GM12878 (cell line): ENCODE data around the gene HHIPL1. TPM values are rescaled to one million over a fixed set of nuclear protein-coding genes. Genes with fewer than 3 reads are reported as not detected.

Source experiments
- ATAC-seq: fragments of 200-7000 bp; cut with Tn5 transposase; 3 replicates; pipeline ENCODE4 v1.9.1; 2020; ENCODE audit warnings: mild to moderate bottlenecking, moderate library complexity
- BruUV-seq: library from RNA; stranded (reverse); fragments of 400-500 nt; replicated peaks from 2 replicates; lab custom pipeline; 2021; lab: Mats Ljungman, UMichigan
- CTCF ChIA-PET: fragments of 300-600 bp; sonication (Branson Sonifier 250); formaldehyde crosslinking; extraction: SDS; loops from one replicate; lab custom pipeline; 2021; ENCODE audit warnings: inconsistent platforms; lab: Yijun Ruan, JAX
- POLR2A ChIA-PET: fragments of 350-600 bp; formaldehyde crosslinking; extraction: SDS; loops from one replicate; lab custom pipeline; 2021; ENCODE audit warnings: inconsistent platforms; lab: Charles Lee
- RAD21 ChIA-PET: fragments of 300-600 bp; sonication (Branson Sonifier 250); formaldehyde crosslinking; loops from one replicate; lab custom pipeline; 2023; ENCODE audit warnings: antibody characterized with exemption; ENCODE audit not compliant: unreplicated experiment; lab: Charles Lee
- SMC1A ChIA-PET: fragments of 300-600 bp; sonication (Branson Sonifier 250); formaldehyde crosslinking; loops from one replicate; lab custom pipeline; 2023; ENCODE audit not compliant: unreplicated experiment, uncharacterized antibody; lab: Charles Lee
- DNase-seq: peaks from one replicate; pipeline ENCODE4 v3.0.0-alpha.2; 2011; ENCODE audit warnings: low read depth, low spot score
- FAIRE-seq: peaks from 3 replicates; lab custom pipeline; 2011; peaks lifted over from hg19 to GRCh38; lab: Jason Lieb, UNC
- H2AFZ ChIP-seq: 2 replicates; pipeline ENCODE4 v1.6.0; 2011; ENCODE audit warnings: low read depth, low read length, control low read depth; ENCODE audit not compliant: control insufficient read depth
- H3K27ac ChIP-seq: 2 replicates; pipeline ENCODE4 v1.5.1; 2011; ENCODE audit warnings: control low read depth; ENCODE audit not compliant: control insufficient read depth, insufficient read depth
- H3K27me3 ChIP-seq, 2 experiments: replicated peaks in 1 of 2; 2 replicates each; pipeline versions ENCODE4 v1.6.0 to v1.6.1; 2011; ENCODE audit warnings: low read length in 1 of 2; ENCODE audit not compliant: control insufficient read depth in 2 of 2, insufficient read depth in 2 of 2
- H3K36me3 ChIP-seq, 2 experiments: 2 replicates each; pipeline ENCODE4 v1.5.1; 2011; ENCODE audit warnings: low read length in 1 of 2; ENCODE audit not compliant: control insufficient read depth in 2 of 2, insufficient read depth in 2 of 2
- H3K4me1 ChIP-seq: 2 replicates; pipeline ENCODE4 v1.6.1; 2011; ENCODE audit warnings: mild to moderate bottlenecking, low read length, moderate library complexity, mixed read lengths; ENCODE audit not compliant: control insufficient read depth, insufficient read depth
- H3K4me2 ChIP-seq: 2 replicates; pipeline ENCODE4 v1.6.0; 2011; ENCODE audit warnings: control low read depth; ENCODE audit not compliant: control insufficient read depth, insufficient read depth
- H3K4me3 ChIP-seq: fragments of 200-600 bp; sonication (generic); 2 replicates; pipeline ENCODE4 v1.5.1; 2016
- H3K79me2 ChIP-seq: 2 replicates; pipeline ENCODE4 v1.6.0; 2011; ENCODE audit warnings: low read length; ENCODE audit not compliant: control insufficient read depth, insufficient read depth
- H3K9ac ChIP-seq: 2 replicates; pipeline ENCODE4 v1.8.0; 2011; ENCODE audit warnings: low read length, control low read depth, mixed read lengths; ENCODE audit not compliant: control insufficient read depth, insufficient read depth
- H3K9me3 ChIP-seq: replicated peaks from 3 replicates; pipeline ENCODE4 v1.5.1; 2011; ENCODE audit warnings: mild to moderate bottlenecking, low read length; ENCODE audit not compliant: control insufficient read depth, insufficient read depth
- H4K20me1 ChIP-seq: 2 replicates; pipeline ENCODE4 v1.6.0; 2011; ENCODE audit not compliant: control insufficient read depth, insufficient read depth
- ASH2L ChIP-seq: fragments of 300-600, 200-600 bp; sonication (generic); IDR thresholded peaks from 2 replicates; pipeline ENCODE4 v1.6.1; 2017; ENCODE audit warnings: low read depth, mild to moderate bottlenecking, borderline replicate concordance
- ATF7 ChIP-seq: fragments of 450-650 bp; IDR thresholded peaks from 2 replicates; pipeline ENCODE4 v1.6.1; 2016; ENCODE audit warnings: low read depth, mild to moderate bottlenecking
- CHD2 ChIP-seq: IDR thresholded peaks from 2 replicates; pipeline ENCODE4 v1.6.1; 2011; ENCODE audit warnings: low read depth, low read length, improper control_type of control experiment, borderline replicate concordance
- CREB1 ChIP-seq: IDR thresholded peaks from 2 replicates; pipeline ENCODE4 v1.6.1; 2012; ENCODE audit warnings: low read depth, mild to moderate bottlenecking, inconsistent platforms
- IKZF2 ChIP-seq, 2 experiments: fragments of 450-650 bp; IDR thresholded peaks; 2 replicates each; pipeline ENCODE4 v1.6.1; 2017; ENCODE audit warnings: mild to moderate bottlenecking in 2 of 2, moderate library complexity in 2 of 2
- NR2C1 ChIP-seq: fragments of 450-650 bp; IDR thresholded peaks from 2 replicates; pipeline ENCODE4 v1.6.1; 2017; ENCODE audit warnings: antibody characterized with exemption, mild to moderate bottlenecking, moderate library complexity
- PAX5 ChIP-seq: IDR thresholded peaks from 2 replicates; pipeline ENCODE4 v1.6.1; 2011; ENCODE audit warnings: low read depth, low read length, borderline replicate concordance
- RCOR1 ChIP-seq: conservative IDR thresholded peaks from 2 replicates; pipeline ENCODE4 v1.6.1; 2012; ENCODE audit warnings: low read depth, low read length, improper control_type of control experiment
- SIN3A ChIP-seq: IDR thresholded peaks from 2 replicates; pipeline ENCODE4 v1.6.1; 2012; ENCODE audit warnings: low read depth, low read length, improper control_type of control experiment
- SUPT20H ChIP-seq: IDR thresholded peaks from 2 replicates; pipeline ENCODE4 v1.6.1; 2011; ENCODE audit warnings: low read depth, mild to moderate bottlenecking, low read length, moderate library complexity, borderline replicate concordance; ENCODE audit not compliant: control insufficient read depth
- WRNIP1 ChIP-seq: IDR thresholded peaks from 2 replicates; pipeline ENCODE4 v1.6.1; 2011; ENCODE audit warnings: low read depth, low read length, improper control_type of control experiment, borderline replicate concordance
- ZNF384 ChIP-seq: IDR thresholded peaks from 2 replicates; pipeline ENCODE4 v1.6.1; 2012; ENCODE audit warnings: low read depth, mild to moderate bottlenecking, low read length, improper control_type of control experiment, borderline replicate concordance
- ZNF622 ChIP-seq: fragments of 450-650 bp; IDR thresholded peaks from 2 replicates; pipeline ENCODE4 v1.6.1; 2017; ENCODE audit warnings: mild to moderate bottlenecking, inconsistent platforms
- ZSCAN29 ChIP-seq: fragments of 450-650 bp; IDR thresholded peaks from 2 replicates; pipeline ENCODE4 v1.6.1; 2017; ENCODE audit warnings: mild to moderate bottlenecking, moderate library complexity
- WGBS: methylation state at CpG from one replicate; pipeline ENCODE4 v1.1.6; 2016; ENCODE audit warnings: low lambda C conversion rate; ENCODE audit not compliant: insufficient replicate concordance, insufficient coverage; ENCODE audit errors: missing lambda C conversion rate; 5-methylcytosine and 5-hydroxymethylcytosine counted together
- in situ Hi-C: fragments of 300-500 bp; cut with MboI; formaldehyde crosslinking; loops from 9 replicates; pipeline ENCODE4 v1.14.3; 2018; ENCODE audit warnings: mixed read lengths
- intact Hi-C: fragments of 100-400 bp; cut with micrococcal nuclease; formaldehyde crosslinking; loops from one replicate; pipeline ENCODE4 v1.14.2; 2022; ENCODE audit not compliant: unreplicated experiment
- polyA plus RNA-seq, 11 experiments: library from polyadenylated mRNA; depleted of rRNA in 4 of 11; unstranded in 6 of 11; stranded (reverse) in 5 of 11; fragments of >200 nt; fragmentation: Nextera tagmentation in 4 of 11; fragmentation: Illumina TruSeq in 1 of 11; extraction: Ambion mirVana in 4 of 11; extraction: Trizol in 1 of 11; gene quantifications; 1 replicate in 1 of 11; 2 replicates in 10 of 11; pipeline versions ENCODE4 v1.2.1 to v1.2.3, GENCODE V29; 2011 to 2016; ENCODE audit warnings: inconsistent platforms in 2 of 11, missing spikeins in 2 of 11, low read depth in 1 of 11
- total RNA-seq, 4 experiments: library from RNA; depleted of rRNA in 3 of 4; stranded (reverse); fragments of >200 nt in 3 of 4; fragmentation: Illumina TruSeq in 1 of 4; extraction: Trizol in 1 of 4; gene quantifications; 2 replicates each; pipeline versions ENCODE4 v1.2.1 to v1.2.3, GENCODE V29; 2013 to 2021
- TF ChIP-seq, protein P1 (sequence below): fragments of 450-650 bp; formaldehyde crosslinking; IDR thresholded peaks from 2 replicates; pipeline ENCODE4 v1.4.0; 2022; ENCODE audit warnings: mild to moderate bottlenecking, moderate library complexity
- TF ChIP-seq, protein P2 (sequence below): fragments of 450-650 bp; IDR thresholded peaks from 2 replicates; pipeline ENCODE4 v1.6.1; 2017; ENCODE audit warnings: mild to moderate bottlenecking
- TF ChIP-seq, protein P3 (sequence below): fragments of 450-650 bp; IDR thresholded peaks from 2 replicates; pipeline ENCODE4 v1.6.1; 2014; ENCODE audit warnings: mild to moderate bottlenecking

HHIPL1 gene
- total and polyA plus RNA-seq, 10 of the 15 experiments (the other 5 are each of a cell fraction or from before 2014, with no cell fraction given): 0.09 TPM; not detected in 9

DNA sequence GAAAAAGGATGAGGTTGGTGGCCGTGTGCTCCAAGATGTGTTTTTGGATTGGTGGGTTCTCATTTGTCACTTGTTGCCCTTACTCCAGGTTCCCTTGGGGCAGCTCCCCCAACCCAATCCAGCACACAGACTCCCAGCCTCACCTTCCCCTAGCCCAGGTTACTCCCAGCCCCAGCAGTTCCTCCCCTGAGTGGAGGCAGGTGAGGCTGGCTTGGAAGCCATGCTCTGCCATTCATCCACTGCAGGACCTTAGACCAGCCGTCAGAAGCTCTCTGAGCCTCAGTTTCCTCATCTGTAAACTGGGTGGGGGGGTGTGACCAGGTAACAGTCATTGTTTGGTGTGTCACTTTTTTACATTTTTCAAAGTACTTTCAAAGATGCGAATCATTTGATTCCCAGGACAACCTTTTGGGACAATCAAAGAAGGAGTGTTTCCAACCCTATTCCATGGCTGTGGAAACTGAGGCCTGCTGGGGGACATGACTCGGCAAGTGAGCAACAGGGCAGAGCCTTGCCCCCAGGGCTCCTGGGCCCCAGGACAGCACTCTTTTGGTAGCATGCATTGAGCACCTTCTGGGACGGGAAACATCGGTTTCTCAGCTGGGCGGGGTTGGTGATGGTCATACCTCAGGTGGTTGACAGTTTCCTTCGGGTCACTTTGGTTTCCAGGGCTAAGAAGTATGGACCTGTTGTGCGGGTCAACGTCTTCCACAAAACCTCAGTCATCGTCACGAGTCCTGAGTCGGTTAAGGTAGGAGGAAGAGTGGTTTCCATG lies 46.4 kb downstream of the HHIPL1 start:
- no peaks in the 10 kb centered on the region for H3K9me3 ChIP-seq
- no peak overlapping the region for H3K9ac ChIP-seq
- H3K36me3 ChIP-seq: no peaks in the 10 kb centered on the region
- no peaks in the 10 kb centered on the region; the same call in 1 of the 2 replicates for H4K20me1 ChIP-seq
- no peaks in the 10 kb centered on the region; a peak in 4 of 4 replicates for H3K27me3 ChIP-seq
- no peak overlapping the region for H3K4me3 ChIP-seq
- FAIRE-seq: no peak
- no peak for DNase-seq
- no peak for ATAC-seq
- WGBS: 52% methylated on average over 13 of the region's 13 CpGs
- SMC1A ChIA-PET: no interaction called here
- RAD21 ChIA-PET: no interaction called here
- H3K4me2 ChIP-seq: no peak overlapping the region
- no peak overlapping the region for H3K27ac ChIP-seq
- POLR2A ChIA-PET: no interaction called here
- in situ Hi-C loops: no loop called here
- no peaks in the 10 kb centered on the region for H3K79me2 ChIP-seq
- no TSS peak for BruUV-seq
- H2AFZ ChIP-seq: no peak overlapping the region
- intact Hi-C loops: no loop called here
- no peaks in the 10 kb centered on the region for H3K4me1 ChIP-seq
- CTCF ChIA-PET: no interaction called here
- TF ChIP-seq CREB1: no peak
- no peak for TF ChIP-seq ATF7
- no peak for TF ChIP-seq ASH2L
- no peak for TF ChIP-seq SUPT20H
- TF ChIP-seq, protein P1, sequence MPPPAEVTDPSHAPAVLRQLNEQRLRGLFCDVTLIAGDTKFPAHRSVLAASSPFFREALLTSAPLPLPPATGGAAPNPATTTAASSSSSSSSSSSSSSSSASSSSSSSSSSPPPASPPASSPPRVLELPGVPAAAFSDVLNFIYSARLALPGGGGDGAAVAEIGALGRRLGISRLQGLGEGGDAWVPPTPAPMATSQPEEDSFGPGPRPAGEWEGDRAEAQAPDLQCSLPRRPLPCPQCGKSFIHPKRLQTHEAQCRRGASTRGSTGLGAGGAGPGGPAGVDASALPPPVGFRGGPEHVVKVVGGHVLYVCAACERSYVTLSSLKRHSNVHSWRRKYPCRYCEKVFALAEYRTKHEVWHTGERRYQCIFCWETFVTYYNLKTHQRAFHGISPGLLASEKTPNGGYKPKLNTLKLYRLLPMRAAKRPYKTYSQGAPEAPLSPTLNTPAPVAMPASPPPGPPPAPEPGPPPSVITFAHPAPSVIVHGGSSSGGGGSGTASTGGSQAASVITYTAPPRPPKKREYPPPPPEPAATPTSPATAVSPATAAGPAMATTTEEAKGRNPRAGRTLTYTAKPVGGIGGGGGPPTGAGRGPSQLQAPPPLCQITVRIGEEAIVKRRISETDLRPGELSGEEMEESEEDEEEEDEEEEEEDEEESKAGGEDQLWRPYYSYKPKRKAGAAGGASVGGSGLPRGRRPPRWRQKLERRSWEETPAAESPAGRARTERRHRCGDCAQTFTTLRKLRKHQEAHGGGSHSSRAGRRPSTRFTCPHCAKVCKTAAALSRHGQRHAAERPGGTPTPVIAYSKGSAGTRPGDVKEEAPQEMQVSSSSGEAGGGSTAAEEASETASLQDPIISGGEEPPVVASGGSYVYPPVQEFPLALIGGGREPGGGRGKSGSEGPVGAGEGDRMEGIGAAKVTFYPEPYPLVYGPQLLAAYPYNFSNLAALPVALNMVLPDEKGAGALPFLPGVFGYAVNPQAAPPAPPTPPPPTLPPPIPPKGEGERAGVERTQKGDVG (CRISPR knock-in tag): no peak
- TF ChIP-seq, protein P2, sequence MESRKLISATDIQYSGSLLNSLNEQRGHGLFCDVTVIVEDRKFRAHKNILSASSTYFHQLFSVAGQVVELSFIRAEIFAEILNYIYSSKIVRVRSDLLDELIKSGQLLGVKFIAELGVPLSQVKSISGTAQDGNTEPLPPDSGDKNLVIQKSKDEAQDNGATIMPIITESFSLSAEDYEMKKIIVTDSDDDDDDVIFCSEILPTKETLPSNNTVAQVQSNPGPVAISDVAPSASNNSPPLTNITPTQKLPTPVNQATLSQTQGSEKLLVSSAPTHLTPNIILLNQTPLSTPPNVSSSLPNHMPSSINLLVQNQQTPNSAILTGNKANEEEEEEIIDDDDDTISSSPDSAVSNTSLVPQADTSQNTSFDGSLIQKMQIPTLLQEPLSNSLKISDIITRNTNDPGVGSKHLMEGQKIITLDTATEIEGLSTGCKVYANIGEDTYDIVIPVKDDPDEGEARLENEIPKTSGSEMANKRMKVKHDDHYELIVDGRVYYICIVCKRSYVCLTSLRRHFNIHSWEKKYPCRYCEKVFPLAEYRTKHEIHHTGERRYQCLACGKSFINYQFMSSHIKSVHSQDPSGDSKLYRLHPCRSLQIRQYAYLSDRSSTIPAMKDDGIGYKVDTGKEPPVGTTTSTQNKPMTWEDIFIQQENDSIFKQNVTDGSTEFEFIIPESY: no peak
- TF ChIP-seq, protein P3, sequence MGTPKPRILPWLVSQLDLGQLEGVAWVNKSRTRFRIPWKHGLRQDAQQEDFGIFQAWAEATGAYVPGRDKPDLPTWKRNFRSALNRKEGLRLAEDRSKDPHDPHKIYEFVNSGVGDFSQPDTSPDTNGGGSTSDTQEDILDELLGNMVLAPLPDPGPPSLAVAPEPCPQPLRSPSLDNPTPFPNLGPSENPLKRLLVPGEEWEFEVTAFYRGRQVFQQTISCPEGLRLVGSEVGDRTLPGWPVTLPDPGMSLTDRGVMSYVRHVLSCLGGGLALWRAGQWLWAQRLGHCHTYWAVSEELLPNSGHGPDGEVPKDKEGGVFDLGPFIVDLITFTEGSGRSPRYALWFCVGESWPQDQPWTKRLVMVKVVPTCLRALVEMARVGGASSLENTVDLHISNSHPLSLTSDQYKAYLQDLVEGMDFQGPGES: no peak
- TF ChIP-seq SIN3A: no peak
- TF ChIP-seq PAX5: no peak
- no peak for TF ChIP-seq ZSCAN29
- no peak for TF ChIP-seq WRNIP1
- no peak for TF ChIP-seq NR2C1
- no peak for TF ChIP-seq RCOR1
- TF ChIP-seq ZNF384: no peak
- no peak for TF ChIP-seq ZNF622
- no peak for TF ChIP-seq CHD2
- TF ChIP-seq IKZF2 (IDR thresholded peaks at IDR 0.05): no peak
